IMR-90 (cell line): Measurements from ENCODE around the gene SIN3B. TPM values are rescaled to one million over a fixed set of nuclear protein-coding genes. Genes with fewer than 3 reads are reported as not detected.

ENCODE experiments used
- ATAC-seq: fragments of 200-7000 bp; cut with Tn5 transposase; 2 replicates; pipeline ENCODE4 v1.9.1; 2020; ENCODE audit warnings: low read depth, mild to moderate bottlenecking, moderate library complexity
- BruUV-seq: library from RNA; stranded (reverse); fragments of 400-500 nt; replicated peaks from 2 replicates; lab custom pipeline; 2021; lab: Mats Ljungman, UMichigan
- CTCF ChIA-PET: fragments of 300-600 bp; formaldehyde crosslinking; extraction: SDS; loops from one replicate; lab custom pipeline; 2021; ENCODE audit warnings: antibody characterized with exemption; lab: Yijun Ruan, JAX
- POLR2A ChIA-PET: fragments of 300-600 bp; sonication (Branson Sonifier 250); formaldehyde crosslinking; loops from one replicate; lab custom pipeline; 2022; ENCODE audit warnings: antibody characterized with exemption; ENCODE audit not compliant: unreplicated experiment; lab: Charles Lee
- DNase-seq: peaks from one replicate; pipeline ENCODE4 v3.0.0; 2013
- H2AFZ ChIP-seq: replicated peaks from 2 replicates; pipeline ENCODE3; 2013; ENCODE audit warnings: low read length, mild to moderate bottlenecking; ENCODE audit not compliant: poor library complexity
- H2AK5ac ChIP-seq: 2 replicates; pipeline ENCODE4 v1.6.1; 2013; ENCODE audit warnings: low read depth, low read length, inconsistent platforms
- H2AK9ac ChIP-seq: replicated peaks from 2 replicates; pipeline ENCODE3; 2013; ENCODE audit warnings: mild to moderate bottlenecking, low read depth, low read length, moderate library complexity; ENCODE audit not compliant: poor library complexity
- H2BK120ac ChIP-seq: 2 replicates; pipeline ENCODE4 v1.6.1; 2013; ENCODE audit warnings: low read depth, low read length, inconsistent platforms
- H2BK15ac ChIP-seq: 3 replicates; pipeline ENCODE4 v1.6.1; 2013; ENCODE audit warnings: low read depth, low read length, inconsistent platforms
- H2BK20ac ChIP-seq: 2 replicates; pipeline ENCODE4 v1.6.1; 2013; ENCODE audit warnings: low read depth, mild to moderate bottlenecking, inconsistent platforms, low read length, moderate library complexity
- H2BK5ac ChIP-seq: 2 replicates; pipeline ENCODE4 v1.6.1; 2013; ENCODE audit warnings: mild to moderate bottlenecking, low read depth, low read length, inconsistent platforms; ENCODE audit not compliant: poor library complexity, severe bottlenecking
- H3K14ac ChIP-seq: replicated peaks from 2 replicates; pipeline ENCODE4 v1.6.1; 2013; ENCODE audit warnings: low read depth, low read length, inconsistent platforms
- H3K18ac ChIP-seq: 2 replicates; pipeline ENCODE4 v1.6.1; 2013; ENCODE audit warnings: low read depth, low read length, control low read depth
- H3K23ac ChIP-seq: 2 replicates; pipeline ENCODE4 v1.6.1; 2013; ENCODE audit warnings: low read depth, low read length, inconsistent platforms
- H3K27ac ChIP-seq: 2 replicates; pipeline ENCODE4 v1.5.1; 2013; ENCODE audit warnings: mild to moderate bottlenecking, control low read depth, low read length; ENCODE audit not compliant: insufficient read depth
- H3K27me3 ChIP-seq: 2 replicates; pipeline ENCODE4 v1.6.1; 2013; ENCODE audit warnings: low read length; ENCODE audit not compliant: control insufficient read depth, insufficient read depth
- H3K36me3 ChIP-seq: 2 replicates; pipeline ENCODE4 v1.6.1; 2013; ENCODE audit warnings: low read length, mixed read lengths; ENCODE audit not compliant: control insufficient read depth, insufficient read depth
- H3K4ac ChIP-seq: 2 replicates; pipeline ENCODE4 v1.6.1; 2013; ENCODE audit warnings: low read depth, low read length, inconsistent platforms
- H3K4me1 ChIP-seq: 2 replicates; pipeline ENCODE4 v1.6.1; 2013; ENCODE audit warnings: low read length, mixed read lengths; ENCODE audit not compliant: control insufficient read depth, insufficient read depth
- H3K4me2 ChIP-seq: 2 replicates; pipeline ENCODE4 v1.6.1; 2013; ENCODE audit warnings: low read depth, mild to moderate bottlenecking, control low read depth, low read length, moderate library complexity
- H3K4me3 ChIP-seq: 2 replicates; pipeline ENCODE4 v1.5.1; 2013; ENCODE audit warnings: low read depth, mild to moderate bottlenecking, control low read depth, low read length, moderate library complexity; ENCODE audit not compliant: insufficient read depth
- H3K56ac ChIP-seq: 2 replicates; pipeline ENCODE4 v1.6.1; 2013; ENCODE audit warnings: low read length, inconsistent platforms; ENCODE audit not compliant: insufficient read depth; ENCODE audit errors: extremely low read depth
- H3K79me1 ChIP-seq, 2 experiments: 2 replicates each; pipeline ENCODE4 v1.6.1; 2013; ENCODE audit warnings: low read length in 2 of 2, inconsistent platforms in 1 of 2, low read depth in 1 of 2
- H3K9ac ChIP-seq: 2 replicates; pipeline ENCODE4 v1.6.1; 2013; ENCODE audit warnings: low read depth, low read length, control low read depth
- H3K9me1 ChIP-seq: 2 replicates; pipeline ENCODE4 v1.6.1; 2013; ENCODE audit warnings: low read length, inconsistent platforms; ENCODE audit not compliant: insufficient read depth
- H3K9me3 ChIP-seq: 2 replicates; pipeline ENCODE4 v1.6.1; 2013; ENCODE audit warnings: low read length; ENCODE audit not compliant: control insufficient read depth, insufficient read depth
- H4K20me1 ChIP-seq: 2 replicates; pipeline ENCODE4 v1.6.1; 2013; ENCODE audit warnings: low read length, inconsistent platforms; ENCODE audit not compliant: insufficient read depth
- H4K5ac ChIP-seq: 2 replicates; pipeline ENCODE4 v1.6.1; 2013; ENCODE audit warnings: mild to moderate bottlenecking, low read depth, low read length, control low read depth
- H4K8ac ChIP-seq, 2 experiments: 2 replicates each; pipeline ENCODE4 v1.6.1; 2013; ENCODE audit warnings: low read depth in 2 of 2, low read length in 2 of 2, control low read depth in 1 of 2, inconsistent platforms in 1 of 2
- H4K91ac ChIP-seq: 2 replicates; pipeline ENCODE4 v1.6.1; 2013; ENCODE audit warnings: low read depth, low read length, inconsistent platforms; ENCODE audit not compliant: insufficient read depth
- WGBS, 2 experiments: methylation state at CpG; one replicate each; pipeline versions ENCODE4 v1.1.5 to v1.1.7; 2013; ENCODE audit warnings: missing lambda C conversion rate in 2 of 2; ENCODE audit not compliant: insufficient read length in 1 of 2; ENCODE audit errors: extremely low coverage in 2 of 2; 5-methylcytosine and 5-hydroxymethylcytosine counted together
- dilution Hi-C: fragments of 300-500 bp; cut with HindIII; formaldehyde crosslinking; loops from one replicate; pipeline ENCODE4 v1.14.3; 2018; ENCODE audit warnings: low sequenced_read_pairs; ENCODE audit not compliant: unreplicated experiment
- in situ Hi-C: fragments of 300-500 bp; cut with MboI; formaldehyde crosslinking; loops from 3 replicates; pipeline ENCODE4 v1.14.3; 2019; ENCODE audit warnings: low sequenced_read_pairs, inconsistent platforms, mixed read lengths
- intact Hi-C: fragments of 100-400 bp; cut with micrococcal nuclease; formaldehyde crosslinking; loops from 2 replicates; pipeline ENCODE4 v1.10.0; 2022
- polyA plus RNA-seq, 3 experiments: library from polyadenylated mRNA; depleted of rRNA; stranded (reverse); fragments of >200 nt; gene quantifications; 2 replicates each; pipeline ENCODE4 v1.2.3, GENCODE V29; 2012; ENCODE audit warnings: low replicate concordance in 1 of 3
- total RNA-seq: library from RNA; depleted of rRNA; stranded (reverse); fragments of >200 nt; gene quantifications from 2 replicates; pipeline ENCODE4 v1.2.3, GENCODE V29; 2012
- TF ChIP-seq, protein P1 (sequence below): fragments of 150-350 bp; IDR thresholded peaks from 2 replicates; pipeline ENCODE4 v1.6.1; 2016; ENCODE audit warnings: low read depth, mild to moderate bottlenecking, low read length, moderate library complexity, borderline replicate concordance

The SIN3B gene
- total and polyA plus RNA-seq, 2 of the 4 experiments (the other 2 are of a cell fraction) = 7.9 to 40.0 TPM

DNA sequence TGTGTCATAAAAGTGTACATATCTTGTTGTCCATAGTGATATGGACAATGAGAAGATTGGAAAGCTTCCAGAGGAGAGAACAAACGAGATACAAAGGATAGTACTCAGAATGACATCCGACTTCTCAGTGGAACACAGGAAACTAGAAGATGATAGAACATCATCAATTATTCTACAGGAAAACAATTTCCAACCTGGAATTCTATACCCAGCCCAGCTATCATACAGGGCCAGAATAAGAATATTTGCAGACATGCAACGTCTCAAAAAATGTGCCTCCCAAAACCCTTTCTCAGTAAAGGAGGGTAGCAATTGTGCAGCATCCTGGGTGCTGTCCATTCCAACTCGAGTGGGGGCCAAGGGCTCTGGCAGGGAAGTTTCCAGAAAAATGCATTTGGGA, 83.6 kb downstream of the SIN3B start:
- Histone ChIP-seq H3K9me1 (no peaks in the 10 kb centered on the region), H3K14ac (no peak overlapping the region), H4K91ac (no peak overlapping the region), H4K20me1 (no peaks in the 10 kb centered on the region), H4K8ac (no peak overlapping the region), H2AK5ac (no peak overlapping the region), H3K79me1 (no peaks in the 10 kb centered on the region), H2AFZ (no peak overlapping the region), H2AK9ac (no peak overlapping the region), H3K4me2 (no peak overlapping the region), H3K27ac (no peak overlapping the region), H3K56ac (no peak overlapping the region), H2BK120ac (no peak overlapping the region), H3K9ac (no peak overlapping the region), H3K4ac (no peak overlapping the region), H2BK15ac (no peak overlapping the region), H2BK20ac (no peak overlapping the region), H3K27me3 (no peaks in the 10 kb centered on the region; the same call in 1 of the 2 replicates), H4K5ac (no peak overlapping the region), H3K4me1 (no peaks in the 10 kb centered on the region), H2BK5ac (no peak overlapping the region), H3K4me3 (no peak overlapping the region), H3K18ac (no peak overlapping the region), H3K9me3 (peaks cover 26% of the 10 kb centered on the region), H3K23ac (no peak overlapping the region), H3K36me3 (no peaks in the 10 kb centered on the region)
- TF ChIP-seq, protein P1, sequence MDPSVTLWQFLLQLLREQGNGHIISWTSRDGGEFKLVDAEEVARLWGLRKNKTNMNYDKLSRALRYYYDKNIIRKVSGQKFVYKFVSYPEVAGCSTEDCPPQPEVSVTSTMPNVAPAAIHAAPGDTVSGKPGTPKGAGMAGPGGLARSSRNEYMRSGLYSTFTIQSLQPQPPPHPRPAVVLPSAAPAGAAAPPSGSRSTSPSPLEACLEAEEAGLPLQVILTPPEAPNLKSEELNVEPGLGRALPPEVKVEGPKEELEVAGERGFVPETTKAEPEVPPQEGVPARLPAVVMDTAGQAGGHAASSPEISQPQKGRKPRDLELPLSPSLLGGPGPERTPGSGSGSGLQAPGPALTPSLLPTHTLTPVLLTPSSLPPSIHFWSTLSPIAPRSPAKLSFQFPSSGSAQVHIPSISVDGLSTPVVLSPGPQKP = no peak
- no CpG with 5 or more reads among the region's 4 CpGs for WGBS, 2 experiments
- CTCF ChIA-PET = interaction anchor here (0.7 kb wide), 1 partner anchor 8 kb away, joined by 4 read pairs; no protein-coding TSS in a partner anchor
- BruUV-seq = no TSS peak
- intact Hi-C loops = no loop called here
- dilution Hi-C loops = no loop called here
- ATAC-seq = no peak
- POLR2A ChIA-PET = no interaction called here
- in situ Hi-C loops = no loop called here
- DNase-seq = no peak
